Fibroblast of the aortic adventitia (primary cell): ENCODE measurements around the gene SMIM14. TPM values are rescaled to one million over a fixed set of nuclear protein-coding genes. Genes with fewer than 3 reads are reported as not detected.
"Not testable (repeated sequence)": the region's sequence is repeated elsewhere in the genome, so short reads cannot be mapped to it uniquely, and the experiment has no call there.

ENCODE experiments used
- DNase-seq: peaks from one replicate; pipeline ENCODE4 v3.0.0-alpha.2; 2010; ENCODE audit warnings: low read depth
- H3K4me3 ChIP-seq: 2 replicates; pipeline ENCODE4 v1.5.1; 2011; ENCODE audit warnings: low read depth, mild to moderate bottlenecking, control low read depth, low read length, moderate library complexity
- total RNA-seq: library from RNA; depleted of rRNA; stranded (reverse); fragments of >200 nt; gene quantifications from 2 replicates; pipeline ENCODE4 v1.2.3, GENCODE V29; 2012; ENCODE audit warnings: low replicate concordance
- TF ChIP-seq, protein P1 (sequence below): IDR thresholded peaks from 2 replicates; pipeline ENCODE4 v1.5.1; 2011; ENCODE audit warnings: mild to moderate bottlenecking, low read length, control low read depth, inconsistent platforms; ENCODE audit not compliant: insufficient read depth

Gene SMIM14
- total RNA-seq, 1 donor = 122 TPM

DNA sequence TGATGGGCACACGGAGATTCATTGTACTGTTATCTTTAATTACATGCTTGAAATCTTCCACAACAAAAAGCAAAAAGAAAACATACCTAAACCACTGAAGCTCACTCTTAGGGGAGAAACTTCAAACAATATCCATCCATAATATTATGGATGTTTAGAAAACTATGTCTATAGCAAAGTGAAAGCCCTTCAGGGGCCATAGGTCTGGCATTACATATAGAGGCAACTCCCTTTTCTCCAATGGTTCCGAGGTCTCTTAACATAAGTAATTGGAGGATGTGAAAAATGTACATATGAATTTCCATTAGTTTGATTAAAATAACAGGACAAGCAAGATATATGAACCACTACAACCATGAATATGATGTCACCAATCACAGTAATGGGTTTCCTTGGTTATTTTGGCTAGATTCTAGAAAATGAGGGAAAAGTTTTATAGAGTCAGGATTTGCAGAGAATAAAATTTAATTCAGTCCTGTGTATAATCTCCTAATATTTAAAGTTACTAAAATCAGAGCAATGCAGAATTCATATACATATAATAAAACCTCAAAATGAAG lies 122.2 kb downstream of the SMIM14 start:
- TF ChIP-seq, protein P1, sequence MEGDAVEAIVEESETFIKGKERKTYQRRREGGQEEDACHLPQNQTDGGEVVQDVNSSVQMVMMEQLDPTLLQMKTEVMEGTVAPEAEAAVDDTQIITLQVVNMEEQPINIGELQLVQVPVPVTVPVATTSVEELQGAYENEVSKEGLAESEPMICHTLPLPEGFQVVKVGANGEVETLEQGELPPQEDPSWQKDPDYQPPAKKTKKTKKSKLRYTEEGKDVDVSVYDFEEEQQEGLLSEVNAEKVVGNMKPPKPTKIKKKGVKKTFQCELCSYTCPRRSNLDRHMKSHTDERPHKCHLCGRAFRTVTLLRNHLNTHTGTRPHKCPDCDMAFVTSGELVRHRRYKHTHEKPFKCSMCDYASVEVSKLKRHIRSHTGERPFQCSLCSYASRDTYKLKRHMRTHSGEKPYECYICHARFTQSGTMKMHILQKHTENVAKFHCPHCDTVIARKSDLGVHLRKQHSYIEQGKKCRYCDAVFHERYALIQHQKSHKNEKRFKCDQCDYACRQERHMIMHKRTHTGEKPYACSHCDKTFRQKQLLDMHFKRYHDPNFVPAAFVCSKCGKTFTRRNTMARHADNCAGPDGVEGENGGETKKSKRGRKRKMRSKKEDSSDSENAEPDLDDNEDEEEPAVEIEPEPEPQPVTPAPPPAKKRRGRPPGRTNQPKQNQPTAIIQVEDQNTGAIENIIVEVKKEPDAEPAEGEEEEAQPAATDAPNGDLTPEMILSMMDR = no peak

DNA sequence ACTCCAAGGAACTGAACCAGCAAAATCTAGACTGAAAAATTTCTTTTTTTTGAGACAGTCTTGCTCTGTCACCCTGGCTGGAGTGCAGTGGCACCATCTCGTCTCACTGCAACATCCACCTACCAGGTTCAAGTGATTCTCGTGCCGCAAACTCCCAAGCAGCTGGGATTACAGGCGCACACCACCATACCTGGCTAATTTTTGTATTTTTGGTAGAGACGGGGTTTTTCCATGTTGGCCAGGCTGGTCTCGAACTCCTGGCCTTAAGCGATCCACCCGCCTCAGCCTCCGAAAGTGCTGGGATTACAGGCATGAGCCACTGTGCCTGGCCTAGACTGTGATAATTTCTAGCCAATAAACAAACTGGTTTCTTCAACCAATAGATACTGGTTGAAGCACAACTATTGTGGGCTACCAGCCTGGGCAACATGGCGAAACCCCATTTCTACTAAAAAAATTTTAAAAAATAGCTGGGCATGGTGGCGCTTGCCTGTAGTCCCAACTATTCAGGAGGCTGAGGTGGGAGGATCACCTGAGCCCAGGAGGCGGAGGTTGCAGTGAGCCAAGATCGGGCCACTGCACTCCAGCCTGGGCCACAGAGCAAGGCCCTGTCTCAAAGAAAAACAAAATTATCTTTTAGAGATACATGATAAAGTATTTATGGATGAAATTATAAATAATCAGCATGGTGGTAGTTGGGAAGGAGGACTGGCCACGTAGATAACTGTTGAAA lies 122.8 kb downstream of the SMIM14 start:
- not testable (repeated sequence) for H3K4me3 ChIP-seq, DNase-seq

More for the DNA sequence above, 122.2 kb downstream of the SMIM14 start:
- no peak for DNase-seq
- H3K4me3 ChIP-seq = no peak overlapping the region

DNA sequence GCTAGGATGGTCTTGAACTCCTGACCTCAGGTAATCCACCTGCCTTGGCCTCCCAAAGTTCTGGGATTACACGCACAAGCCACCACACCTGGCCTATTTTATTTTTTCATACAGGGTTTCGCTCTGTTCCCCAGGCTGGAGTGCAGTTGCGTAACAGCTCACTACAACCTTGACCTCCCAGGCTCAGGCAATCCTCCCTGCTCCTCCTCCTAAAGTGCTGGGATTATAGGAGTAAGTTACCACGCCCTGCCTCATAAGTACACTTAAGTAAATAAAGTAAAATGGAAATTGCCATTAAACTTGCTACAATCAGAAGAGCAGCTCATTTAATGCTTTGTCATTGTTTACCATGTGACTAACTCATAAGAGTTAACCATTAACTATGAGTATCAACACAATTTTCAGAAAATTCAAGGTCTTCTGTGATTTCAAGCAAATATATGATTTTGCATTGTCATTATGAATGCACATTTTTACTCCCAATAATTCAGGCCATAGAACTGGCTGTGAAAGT lies 123.7 kb downstream of the SMIM14 start:
- DNase-seq = no peak

DNA sequence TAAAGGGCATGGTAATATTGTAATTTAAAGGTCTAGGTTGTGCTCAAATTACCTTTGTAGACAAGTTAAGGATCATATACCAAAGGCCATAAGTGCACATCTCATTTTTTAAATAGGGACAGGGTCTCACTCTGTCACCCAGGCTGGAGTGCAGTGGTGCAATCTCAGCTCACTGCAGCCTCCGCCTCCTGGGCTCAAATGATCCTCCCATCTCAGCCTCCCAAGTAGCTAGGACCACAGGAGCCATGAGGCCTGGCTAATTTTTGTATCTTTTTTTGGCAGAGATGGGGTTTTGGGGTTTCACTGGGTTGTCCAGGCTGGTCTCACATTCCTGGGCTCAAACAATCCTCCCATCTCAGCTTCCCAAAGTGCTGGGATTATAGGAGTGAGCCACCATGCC lies 124.4 kb downstream of the SMIM14 start:
- H3K4me3 ChIP-seq, DNase-seq: not testable (repeated sequence)

More for the DNA sequence above, 123.7 kb downstream of the SMIM14 start:
- no peak overlapping the region for H3K4me3 ChIP-seq
- TF ChIP-seq, protein P1 = no peak

DNA sequence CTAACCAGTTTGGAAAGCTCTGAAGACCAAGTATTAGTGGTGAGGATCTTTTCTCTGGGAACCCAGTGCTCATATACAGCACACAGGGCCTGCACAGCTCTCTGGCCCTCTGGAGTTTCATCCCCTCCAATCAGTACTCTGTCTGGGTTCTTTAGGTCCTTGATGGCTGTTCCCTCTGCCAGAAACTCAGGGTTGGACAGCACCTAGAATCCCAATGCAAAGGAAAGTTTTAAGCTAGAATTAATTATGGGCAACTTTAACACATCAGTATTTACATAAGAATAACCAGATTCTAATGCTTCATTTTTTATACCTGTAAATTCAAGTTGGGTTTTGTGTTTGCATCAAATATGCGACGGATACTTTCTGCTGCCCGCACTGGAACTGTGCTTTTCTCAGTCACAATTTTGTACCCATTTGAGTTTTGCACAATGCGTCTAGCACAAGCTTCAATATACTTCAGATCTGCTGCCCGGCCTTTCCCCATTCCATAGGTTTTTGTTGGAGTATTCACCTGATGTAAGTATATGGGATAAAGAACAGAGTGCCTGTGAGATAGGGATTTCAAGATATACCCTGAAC lies 128.2 kb downstream of the SMIM14 start:
- DNase-seq = no peak
- H3K4me3 ChIP-seq = no peak overlapping the region
- TF ChIP-seq, protein P1 = no peak

DNA sequence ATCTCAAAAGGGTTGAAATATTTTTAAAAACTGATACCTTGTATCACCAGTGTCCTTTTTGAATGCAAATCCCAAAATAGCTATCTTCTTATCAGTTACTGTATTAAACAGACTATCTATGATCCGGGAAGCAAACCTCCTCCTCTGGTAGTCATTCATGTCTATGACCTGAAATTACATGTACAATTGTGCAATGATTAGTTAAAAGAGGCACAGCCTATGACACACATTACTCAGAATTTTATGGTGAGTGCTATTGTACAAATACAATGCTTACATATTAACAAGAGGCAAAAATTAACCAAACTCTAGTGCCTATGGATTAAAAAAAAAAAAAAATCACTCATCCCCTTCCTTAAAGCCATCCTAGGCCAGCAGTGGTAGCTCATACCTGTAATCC lies 133.1 kb downstream of the SMIM14 start:
- no peak for DNase-seq
- H3K4me3 ChIP-seq = no peak overlapping the region
- TF ChIP-seq, protein P1 = no peak

DNA sequence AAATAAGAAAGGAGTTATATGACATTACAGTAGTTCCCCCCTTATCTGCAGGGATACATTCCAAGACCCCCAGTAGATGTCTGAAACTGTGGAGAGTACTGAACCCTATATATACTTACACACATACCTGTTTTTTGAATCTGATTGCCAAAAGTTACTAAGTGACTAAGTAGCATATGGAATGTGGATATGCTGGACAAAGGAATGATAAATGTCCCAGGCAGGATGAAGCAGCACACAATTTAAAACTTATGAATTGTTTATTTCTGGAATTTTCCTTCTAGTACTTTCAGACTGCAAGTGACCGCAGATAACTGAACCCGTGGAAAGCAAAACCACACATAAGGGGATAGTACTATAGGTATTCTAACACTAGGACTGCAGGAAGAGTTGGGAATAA lies 134.1 kb downstream of the SMIM14 start:
- no peak overlapping the region for H3K4me3 ChIP-seq
- DNase-seq = no peak
- TF ChIP-seq, protein P1 = no peak

DNA sequence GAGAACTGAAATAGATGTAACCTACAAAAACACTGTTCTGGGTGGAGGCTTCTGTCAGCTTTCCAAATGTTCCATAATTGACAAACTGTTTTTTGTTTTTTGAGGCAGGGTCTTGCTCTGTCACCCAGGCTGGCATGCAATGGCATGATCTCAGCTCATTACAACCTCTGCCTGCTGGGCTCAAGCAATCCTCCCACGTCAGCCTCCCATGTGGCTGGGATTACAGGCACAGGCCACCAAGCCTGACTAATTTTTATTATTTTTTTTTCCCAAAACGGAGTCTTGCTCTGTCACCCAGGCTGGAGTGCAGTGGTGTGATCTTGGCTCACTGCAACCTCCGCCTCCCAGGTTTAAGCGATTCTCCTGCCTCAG lies 136.0 kb downstream of the SMIM14 start:
- DNase-seq = peak; percentile 37
- not testable (repeated sequence) for H3K4me3 ChIP-seq
